HepG2 (cell line): ENCODE results near the gene ZSWIM8. TPM values are rescaled to one million over a fixed set of nuclear protein-coding genes. Genes with fewer than 3 reads are reported as not detected.

Experiments
- ATAC-seq: fragments of 200-7000 bp; cut with Tn5 transposase; 3 replicates; pipeline ENCODE4 v1.9.1; 2020; ENCODE audit warnings: mild to moderate bottlenecking, moderate library complexity
- BruUV-seq: library from RNA; stranded (reverse); fragments of 400-500 nt; replicated peaks from 2 replicates; lab custom pipeline; 2021; lab: Mats Ljungman, UMichigan
- CTCF ChIA-PET: fragments of 300-600 bp; formaldehyde crosslinking; extraction: SDS; loops from one replicate; lab custom pipeline; 2021; ENCODE audit warnings: low total read pairs, inconsistent platforms, low intra/inter-chr PET ratio; lab: Yijun Ruan, JAX
- POLR2A ChIA-PET: fragments of 350-600 bp; sonication (Branson Sonifier 250); formaldehyde crosslinking; loops from one replicate; lab custom pipeline; 2020; ENCODE audit warnings: antibody characterized with exemption, inconsistent platforms; lab: Yijun Ruan, JAX
- DNase-seq: peaks from one replicate; pipeline ENCODE4 v3.0.0-alpha.2; 2015; ENCODE audit warnings: low spot score
- FAIRE-seq: peaks from 3 replicates; lab custom pipeline; 2011; peaks lifted over from hg19 to GRCh38; lab: Jason Lieb, UNC
- H2AFZ ChIP-seq: one replicate; pipeline ENCODE4 v1.6.1; 2011; ENCODE audit warnings: low read length, inconsistent platforms
- H3K27ac ChIP-seq: fragments of 300-600 bp; 3 replicates; pipeline ENCODE4 v1.8.0; 2011; ENCODE audit warnings: mixed run types, mild to moderate bottlenecking, mixed read lengths, low read length, inconsistent platforms; ENCODE audit not compliant: insufficient read depth; ENCODE audit errors: extremely low read length
- H3K27me3 ChIP-seq, 2 experiments: fragments of 200-600 bp in 1 of 2; 2 replicates in 1 of 2; 3 replicates in 1 of 2; pipeline versions ENCODE4 v1.6.0 to v1.8.0; 2011; ENCODE audit warnings: low read length in 2 of 2, mild to moderate bottlenecking in 2 of 2, moderate library complexity in 2 of 2, inconsistent platforms in 1 of 2; ENCODE audit not compliant: insufficient read depth in 2 of 2, control insufficient read depth in 1 of 2
- H3K36me3 ChIP-seq, 2 experiments: fragments of 200-600 bp in 1 of 2; replicated peaks in 1 of 2; 2 replicates in 1 of 2; 3 replicates in 1 of 2; pipeline versions ENCODE4 v1.5.1 to v1.8.0; 2011; ENCODE audit warnings: low read length in 2 of 2, inconsistent platforms in 1 of 2; ENCODE audit not compliant: insufficient read depth in 2 of 2, control insufficient read depth in 1 of 2
- H3K4me1 ChIP-seq: 2 replicates; pipeline ENCODE4 v1.5.1; 2012; ENCODE audit warnings: low read length, inconsistent platforms; ENCODE audit not compliant: insufficient read depth
- H3K4me2 ChIP-seq: 2 replicates; pipeline ENCODE4 v1.6.0; 2011; ENCODE audit warnings: low read depth, low read length, inconsistent platforms
- H3K4me3 ChIP-seq, 3 experiments: fragments of 200-600 bp in 1 of 3; sonication (generic), shearing (Covaris generic) in 1 of 3; replicated peaks in 1 of 3; 2 replicates each; pipeline ENCODE4 v1.5.1; 2011 to 2016; ENCODE audit warnings: low read length in 3 of 3, inconsistent platforms in 2 of 3, low read depth in 2 of 3, mild to moderate bottlenecking in 2 of 3, control low read depth in 1 of 3, mixed read lengths in 1 of 3; ENCODE audit not compliant: insufficient read depth in 1 of 3
- H3K79me2 ChIP-seq: one replicate; pipeline ENCODE4 v1.6.1; 2011; ENCODE audit warnings: low read length, inconsistent platforms; ENCODE audit not compliant: insufficient read depth
- H3K9ac ChIP-seq: 2 replicates; pipeline ENCODE4 v1.6.0; 2011; ENCODE audit warnings: mild to moderate bottlenecking, low read depth, low read length, inconsistent platforms; ENCODE audit not compliant: insufficient read depth
- H3K9me3 ChIP-seq: 2 replicates; pipeline ENCODE4 v1.5.1; 2012; ENCODE audit warnings: mild to moderate bottlenecking, low read length
- H4K20me1 ChIP-seq: 2 replicates; pipeline ENCODE4 v1.6.0; 2011; ENCODE audit warnings: inconsistent platforms, mild to moderate bottlenecking, low read length, moderate library complexity; ENCODE audit not compliant: insufficient read depth
- ARNTL ChIP-seq: sonication (generic); formaldehyde crosslinking; IDR thresholded peaks from 2 replicates; pipeline ENCODE4 v1.4.0; 2020; ENCODE audit warnings: mild to moderate bottlenecking, missing genetic modification reagents
- GMEB1 ChIP-seq: sonication (generic); formaldehyde crosslinking; IDR thresholded peaks from 2 replicates; pipeline ENCODE4 v1.5.1; 2020; ENCODE audit warnings: missing genetic modification reagents, mild to moderate bottlenecking, borderline replicate concordance
- IKZF4 ChIP-seq: sonication (generic); formaldehyde crosslinking; IDR thresholded peaks from 2 replicates; pipeline ENCODE4 v1.5.1; 2020; ENCODE audit warnings: borderline replicate concordance, mild to moderate bottlenecking, low read depth, missing genetic modification reagents; ENCODE audit errors: not compliant biosample characterization
- LCORL ChIP-seq, 2 experiments: fragments of 450-650 bp in 1 of 2; sonication (generic) in 1 of 2; formaldehyde crosslinking in 1 of 2; IDR thresholded peaks; 2 replicates each; pipeline versions ENCODE4 v1.5.0 to v1.6.1; 2017 to 2020; ENCODE audit warnings: antibody characterized with exemption in 1 of 2, missing genetic modification reagents in 1 of 2
- MNT ChIP-seq: fragments of 450-650 bp; IDR thresholded peaks from 2 replicates; pipeline ENCODE4 v1.6.1; 2016
- RBAK ChIP-seq: sonication (generic); formaldehyde crosslinking; IDR thresholded peaks from 2 replicates; pipeline ENCODE4 v1.5.1; 2020; ENCODE audit warnings: mild to moderate bottlenecking, missing genetic modification reagents
- SMAD1 ChIP-seq: sonication (generic); formaldehyde crosslinking; IDR thresholded peaks from 2 replicates; pipeline ENCODE4 v1.4.0; 2020; ENCODE audit warnings: missing genetic modification reagents, low read depth, mild to moderate bottlenecking, borderline replicate concordance
- ZMAT3 ChIP-seq: sonication (generic); formaldehyde crosslinking; conservative IDR thresholded peaks from 2 replicates; pipeline ENCODE4 v1.7.0; 2021; ENCODE audit warnings: missing genetic modification reagents
- ZNF10 ChIP-seq: sonication (generic); formaldehyde crosslinking; IDR thresholded peaks from 2 replicates; pipeline ENCODE4 v1.4.0; 2020; ENCODE audit warnings: mild to moderate bottlenecking, low read depth, missing genetic modification reagents, borderline replicate concordance
- ZNF124 ChIP-seq: sonication (generic); formaldehyde crosslinking; IDR thresholded peaks from 2 replicates; pipeline ENCODE4 v1.4.0; 2020; ENCODE audit warnings: missing genetic modification reagents
- ZNF331 ChIP-seq: sonication (generic); formaldehyde crosslinking; IDR thresholded peaks from 2 replicates; pipeline ENCODE4 v1.4.0; 2020; ENCODE audit warnings: missing genetic modification reagents
- ZNF563 ChIP-seq: sonication (generic); formaldehyde crosslinking; IDR thresholded peaks from 2 replicates; pipeline ENCODE4 v1.8.0; 2022; ENCODE audit warnings: mild to moderate bottlenecking, moderate library complexity, missing genetic modification reagents
- ZNF713 ChIP-seq: sonication (generic); formaldehyde crosslinking; IDR thresholded peaks from 2 replicates; pipeline ENCODE4 v1.4.0; 2020; ENCODE audit warnings: mild to moderate bottlenecking, missing genetic modification reagents
- ZSCAN20 ChIP-seq: sonication (generic); formaldehyde crosslinking; IDR thresholded peaks from 2 replicates; pipeline ENCODE4 v1.4.0; 2020; ENCODE audit warnings: missing genetic modification reagents, mild to moderate bottlenecking, borderline replicate concordance
- WGBS: methylation state at CpG from one replicate; pipeline ENCODE4 v1.1.6; 2017; ENCODE audit warnings: low lambda C conversion rate; 5-methylcytosine and 5-hydroxymethylcytosine counted together
- in situ Hi-C: cut with HindIII; loops from 2 replicates; pipeline ENCODE4 v1.10.0; 2017; ENCODE audit warnings: low pct_unique_long_range_greater_than_20kb; ENCODE audit not compliant: extremely low pct_ligation_motif_present
- intact Hi-C: fragments of 100-400 bp; cut with micrococcal nuclease; formaldehyde crosslinking; loops from one replicate; pipeline ENCODE4 v1.10.0; 2022; ENCODE audit not compliant: unreplicated experiment
- polyA plus RNA-seq, 8 experiments: library from polyadenylated mRNA; depleted of rRNA in 3 of 8; stranded (reverse) in 7 of 8; unstranded in 1 of 8; fragments of >200 nt; fragmentation: Illumina TruSeq in 4 of 8; extraction: Trizol in 4 of 8; gene quantifications; 2 replicates each; pipeline versions ENCODE4 v1.2.1 to v1.2.3, GENCODE V29; 2011 to 2016; ENCODE audit warnings: low read depth in 4 of 8, missing spikeins in 1 of 8, mixed read lengths in 1 of 8; ENCODE audit not compliant: insufficient read depth in 1 of 8
- total RNA-seq, 5 experiments: library from RNA; depleted of rRNA; stranded (reverse); fragments of >200 nt; fragmentation: Illumina TruSeq; extraction: Trizol; gene quantifications; 2 replicates each; pipeline ENCODE4 v1.2.3, GENCODE V29; 2016; ENCODE audit warnings: low read depth in 1 of 5
- TF ChIP-seq, protein P1 (sequence below): sonication (generic); formaldehyde crosslinking; IDR thresholded peaks from 2 replicates; pipeline ENCODE4 v1.4.0; 2020; ENCODE audit warnings: mild to moderate bottlenecking, missing genetic modification reagents, borderline replicate concordance

Gene ZSWIM8
- total and polyA plus RNA-seq, 2 of the 13 experiments (the other 11 are each of a cell fraction or from before 2014, with no cell fraction given): 39.9 to 98.2 TPM

GRCh38 chr10:73758704-73759511, 26.5 kb upstream of the ZSWIM8 start (continued):
- TF ChIP-seq, protein P1, sequence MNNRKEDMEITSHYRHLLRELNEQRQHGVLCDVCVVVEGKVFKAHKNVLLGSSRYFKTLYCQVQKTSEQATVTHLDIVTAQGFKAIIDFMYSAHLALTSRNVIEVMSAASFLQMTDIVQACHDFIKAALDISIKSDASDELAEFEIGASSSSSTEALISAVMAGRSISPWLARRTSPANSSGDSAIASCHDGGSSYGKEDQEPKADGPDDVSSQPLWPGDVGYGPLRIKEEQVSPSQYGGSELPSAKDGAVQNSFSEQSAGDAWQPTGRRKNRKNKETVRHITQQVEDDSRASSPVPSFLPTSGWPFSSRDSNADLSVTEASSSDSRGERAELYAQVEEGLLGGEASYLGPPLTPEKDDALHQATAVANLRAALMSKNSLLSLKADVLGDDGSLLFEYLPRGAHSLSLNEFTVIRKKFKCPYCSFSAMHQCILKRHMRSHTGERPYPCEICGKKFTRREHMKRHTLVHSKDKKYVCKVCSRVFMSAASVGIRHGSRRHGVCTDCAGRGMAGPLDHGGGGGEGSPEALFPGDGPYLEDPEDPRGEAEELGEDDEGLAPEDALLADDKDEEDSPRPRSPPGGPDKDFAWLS (CRISPR knock-in tag): no peak
- TF ChIP-seq ZNF713 (CRISPR knock-in tag) (no peak), ZSCAN20 (CRISPR knock-in tag) (no peak), ZNF124 (CRISPR knock-in tag) (no peak), SMAD1 (no peak), MNT (no peak), ZNF331 (CRISPR knock-in tag) (no peak)

GRCh38 chr10:73759512-73760115, 25.8 kb upstream of the ZSWIM8 start:
- Histone ChIP-seq H3K36me3 (peaks cover 41 to 68% of the 10 kb centered on the region in 2 experiments; a peak in 4 of 5 replicates), H3K9ac (no peak overlapping the region), H4K20me1 (no peaks in the 10 kb centered on the region), H3K27me3 (no peaks in the 10 kb centered on the region; a peak in 1 of 5 replicates), H3K9me3 (no peaks in the 10 kb centered on the region), H3K79me2 (no peaks in the 10 kb centered on the region)
- no peak for FAIRE-seq
- CTCF ChIA-PET: no interaction called here
- BruUV-seq: no TSS peak
- DNase-seq: no peak
- in situ Hi-C loops (no loop called here), intact Hi-C loops (no loop called here)
- WGBS: 95% methylated on average over 2 of the region's 5 CpGs
- no peak for TF ChIP-seq GMEB1 (CRISPR knock-in tag)
- TF ChIP-seq ZMAT3 (CRISPR knock-in tag): no peak
- no peak for TF ChIP-seq IKZF4 (CRISPR knock-in tag)
- no peak for TF ChIP-seq ZNF10 (CRISPR knock-in tag)
- TF ChIP-seq RBAK (CRISPR knock-in tag): no peak
- no peak for TF ChIP-seq ZNF563 (CRISPR knock-in tag)
- TF ChIP-seq LCORL (IDR thresholded peaks at IDR 0.05): no peak
- no peak for TF ChIP-seq LCORL (CRISPR knock-in tag; IDR thresholded peaks at IDR 0.05)
- TF ChIP-seq ARNTL (CRISPR knock-in tag): no peak
- TF ChIP-seq, all 625 proteins: peak for 0
- H3K4me1 ChIP-seq: 0 out of 2 replicates have a peak, but pooled peaks cover 5% of the 10 kb centered on the region
- no peak overlapping the region for H3K4me3 ChIP-seq
- ATAC-seq: no peak
- H2AFZ ChIP-seq: no peak overlapping the region
- no peak overlapping the region for H3K27ac ChIP-seq
- no peak overlapping the region for H3K4me2 ChIP-seq
- POLR2A ChIA-PET: no interaction called here
